Measurements from ENCODE around the gene EIF4G1. TPM values are rescaled to one million over a fixed set of nuclear protein-coding genes. Genes with fewer than 3 reads are reported as not detected.

EIF4G1 gene
- total RNA-seq, 1 experiment from 2014 or later = 532 TPM

DNA sequence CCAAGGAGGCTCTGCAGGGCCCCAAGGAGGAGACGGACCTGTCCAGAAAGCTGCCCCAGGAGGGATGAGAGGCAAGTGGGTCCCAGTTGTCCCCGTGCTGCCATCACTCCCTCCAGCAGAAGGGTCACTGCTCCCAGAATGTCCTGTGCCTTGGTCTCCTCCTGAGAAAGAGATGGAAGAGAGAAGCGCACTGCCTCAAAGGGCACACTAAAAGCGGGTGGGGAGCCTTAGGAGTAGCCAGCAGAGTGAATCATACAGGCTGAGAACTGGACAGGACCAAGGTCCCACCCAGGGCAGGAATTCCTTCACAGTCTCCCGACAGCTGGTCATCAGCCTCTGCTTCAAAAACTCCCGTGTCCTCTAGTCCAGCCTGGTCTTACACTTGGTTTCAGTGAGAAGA lies 59.0 kb downstream of the EIF4G1 start:
- no peak overlapping the region for H3T11ph ChIP-seq (ENCODE audit: low read length)
- Mint-ChIP-seq H3K27ac (no peak overlapping the region), H3K4me1 (peaks cover 33 to 41% of the 10 kb centered on the region in 2 experiments), H3K4me3 (no peak overlapping the region), H3K9me3 (no peaks in the 10 kb centered on the region), H3K36me3 (ENCODE audit: insufficient read depth in 1 of 3, low read depth in 3 of 3) (peaks cover 7 to 20% (median 17%) of the 10 kb centered on the region in 3 experiments), H3K27me3 (ENCODE audit: low read depth) (peaks cover 50% of the 10 kb centered on the region)
- H3K4ac ChIP-seq (ENCODE audit: low read depth, low read length) = no peak overlapping the region
- H2BK12ac ChIP-seq (ENCODE audit: insufficient read length, low read depth, low read length) = no peak overlapping the region
- H2BK20ac ChIP-seq (ENCODE audit: low read depth, low read length, poor library complexity, severe bottlenecking) = no peak overlapping the region
- no peak overlapping the region for H3K4me2 ChIP-seq (ENCODE audit: insufficient read depth, insufficient read length, low read length)
- no peak overlapping the region for H3K18ac ChIP-seq (ENCODE audit: insufficient read length, low read depth, low read length)
- no peaks in the 10 kb centered on the region for H3K9me3 ChIP-seq (ENCODE audit: control insufficient read depth, low read depth, low read length)
- WGBS (ENCODE audit: extremely low coverage, insufficient read length, low lambda C conversion rate) = no CpG with 5 or more reads among the region's 6 CpGs
- H3K23me2 ChIP-seq (ENCODE audit: insufficient read length, low read depth, low read length, poor library complexity, severe bottlenecking) = no peaks in the 10 kb centered on the region
- peaks cover under 1% of the 10 kb centered on the region; the same call in 1 of the 2 replicates for H3K27me3 ChIP-seq (ENCODE audit: insufficient read depth, low read length)
- H3K79me1 ChIP-seq (ENCODE audit: insufficient read depth, low read depth, low read length, poor library complexity, severe bottlenecking) = no peaks in the 10 kb centered on the region
- H3K9ac ChIP-seq (ENCODE audit: extremely low read depth, insufficient read length, low read length) = no peak overlapping the region
- no peak overlapping the region for H3K56ac ChIP-seq (ENCODE audit: insufficient read length, low read depth, low read length)
- H2AFZ ChIP-seq (ENCODE audit: low read length) = no peak overlapping the region
- H3K27ac ChIP-seq (ENCODE audit: insufficient read length, low read depth, low read length) = no peak overlapping the region
- no peak overlapping the region for H2BK15ac ChIP-seq (ENCODE audit: low read depth, low read length)
- no peak overlapping the region for H4K8ac ChIP-seq (replicated peaks; ENCODE audit: insufficient read length, low read depth, low read length)
- H3K4me1 ChIP-seq (ENCODE audit: insufficient read depth, low read length) = peaks cover 9% of the 10 kb centered on the region; the same call in 1 of the 2 replicates
- H3K79me2 ChIP-seq (ENCODE audit: insufficient read depth, low read length) = no peaks in the 10 kb centered on the region
- H4K91ac ChIP-seq (ENCODE audit: insufficient read length, low read depth, low read length) = no peak overlapping the region
- DNase-seq = no peak
- TF ChIP-seq, protein P1, sequence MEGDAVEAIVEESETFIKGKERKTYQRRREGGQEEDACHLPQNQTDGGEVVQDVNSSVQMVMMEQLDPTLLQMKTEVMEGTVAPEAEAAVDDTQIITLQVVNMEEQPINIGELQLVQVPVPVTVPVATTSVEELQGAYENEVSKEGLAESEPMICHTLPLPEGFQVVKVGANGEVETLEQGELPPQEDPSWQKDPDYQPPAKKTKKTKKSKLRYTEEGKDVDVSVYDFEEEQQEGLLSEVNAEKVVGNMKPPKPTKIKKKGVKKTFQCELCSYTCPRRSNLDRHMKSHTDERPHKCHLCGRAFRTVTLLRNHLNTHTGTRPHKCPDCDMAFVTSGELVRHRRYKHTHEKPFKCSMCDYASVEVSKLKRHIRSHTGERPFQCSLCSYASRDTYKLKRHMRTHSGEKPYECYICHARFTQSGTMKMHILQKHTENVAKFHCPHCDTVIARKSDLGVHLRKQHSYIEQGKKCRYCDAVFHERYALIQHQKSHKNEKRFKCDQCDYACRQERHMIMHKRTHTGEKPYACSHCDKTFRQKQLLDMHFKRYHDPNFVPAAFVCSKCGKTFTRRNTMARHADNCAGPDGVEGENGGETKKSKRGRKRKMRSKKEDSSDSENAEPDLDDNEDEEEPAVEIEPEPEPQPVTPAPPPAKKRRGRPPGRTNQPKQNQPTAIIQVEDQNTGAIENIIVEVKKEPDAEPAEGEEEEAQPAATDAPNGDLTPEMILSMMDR (conservative IDR thresholded peaks at IDR 0.05) = no peak
- no peak overlapping the region for H2AK5ac ChIP-seq (ENCODE audit: insufficient read length, low read length)
- no peaks in the 10 kb centered on the region for H4K20me1 ChIP-seq (ENCODE audit: control insufficient read depth, insufficient read depth, insufficient read length)
- no peak overlapping the region for H2BK120ac ChIP-seq (ENCODE audit: low read depth, low read length, poor library complexity, severe bottlenecking)
- no peak overlapping the region for H3K23ac ChIP-seq (ENCODE audit: insufficient read length, low read depth, low read length)
- H2BK5ac ChIP-seq (ENCODE audit: insufficient read length, low read length) = no peak overlapping the region
- H3K14ac ChIP-seq (ENCODE audit: insufficient read depth, low read length) = no peak overlapping the region; the same call in 1 of the 2 replicates
- no peak overlapping the region for H4K5ac ChIP-seq (ENCODE audit: insufficient read length, low read depth, low read length)
